ENCODE results near the gene TMCO4.
A peak's percentile ranks its signal among the peaks of the same experiment; 100 is the strongest.
"Not testable (repeated sequence)": the region's sequence is repeated elsewhere in the genome, so short reads cannot be mapped to it uniquely, and the experiment has no call there.

Gene TMCO4

GRCh38 chr1:19636065-19636464 lies 163.7 kb downstream of the TMCO4 start:
- TF ChIP-seq CTCF (conservative IDR thresholded peaks at IDR 0.05; ENCODE audit: control insufficient read depth, insufficient read depth, low read depth, low read length) = no peak
- no peak overlapping the region for H3K4me3 ChIP-seq (ENCODE audit: control insufficient read depth, low read depth, low read length)
- no peak for DNase-seq (ENCODE audit: low read depth)

GRCh38 chr1:19635646-19636045 lies 164.1 kb downstream of the TMCO4 start:
- TF ChIP-seq CTCF (conservative IDR thresholded peaks at IDR 0.05; ENCODE audit: control insufficient read depth, insufficient read depth, low read depth, low read length) = no peak
- H3K4me3 ChIP-seq (ENCODE audit: control insufficient read depth, low read depth, low read length) = no peak overlapping the region
- peak; percentile 41 for DNase-seq (ENCODE audit: low read depth)

- H3K4me3 ChIP-seq (ENCODE audit: control insufficient read depth, low read depth, low read length); DNase-seq (ENCODE audit: low read depth): not testable (repeated sequence)
Observed at GRCh38 chr1:19635064-19635463, 164.7 kb downstream of the TMCO4 start.

GRCh38 chr1:19633106-19633505 lies 166.6 kb downstream of the TMCO4 start:
- TF ChIP-seq CTCF (conservative IDR thresholded peaks at IDR 0.05; ENCODE audit: control insufficient read depth, insufficient read depth, low read depth, low read length) = no peak
- H3K4me3 ChIP-seq (ENCODE audit: control insufficient read depth, low read depth, low read length) = no peak overlapping the region
- DNase-seq (ENCODE audit: low read depth) = no peak
